ENCODE measurements around the gene RBKS. TPM values are rescaled to one million over a fixed set of nuclear protein-coding genes. Genes with fewer than 3 reads are reported as not detected.

The RBKS gene
- total and polyA plus RNA-seq, 2 of the 8 experiments (the other 6 are each of a cell fraction or from before 2014, with no cell fraction given): 1.1 to 1.5 TPM

DNA sequence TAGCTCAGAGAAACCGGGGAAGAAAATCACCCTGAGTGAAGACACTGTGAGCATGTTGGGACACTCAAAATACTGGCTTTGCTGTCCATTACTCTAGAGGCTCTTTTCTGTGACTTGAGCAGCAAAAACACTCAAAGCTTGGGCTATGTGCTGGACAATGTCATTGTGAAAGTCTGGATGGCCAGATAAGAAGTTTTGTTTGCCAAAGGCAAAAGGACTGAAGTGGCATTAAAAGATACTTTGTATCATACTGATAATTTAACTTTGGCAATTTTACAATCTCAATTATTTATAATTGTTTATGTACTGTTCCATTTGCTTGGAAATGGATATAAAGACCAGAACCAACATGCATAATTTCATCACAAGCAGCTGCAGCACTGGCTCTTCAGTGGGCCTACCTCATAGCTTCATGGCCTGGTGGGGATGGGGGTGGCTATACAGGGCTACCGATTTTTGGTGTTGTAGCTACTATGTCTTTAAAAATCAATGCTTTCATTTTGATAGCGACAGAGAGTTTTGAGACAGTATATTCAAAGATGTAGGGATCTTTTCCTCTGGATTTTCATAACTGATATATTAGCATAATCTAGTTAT lies 51.1 kb downstream of the RBKS start:
- H3K23ac ChIP-seq (ENCODE audit: insufficient read length): no peak overlapping the region
- no peak overlapping the region for H3K9ac ChIP-seq (replicated peaks in 1 of 4; ENCODE audit: extremely low read depth in 1 of 4, low read depth in 3 of 4, low read length in 3 of 4)
- POLR2A ChIA-PET (ENCODE audit: partially characterized antibody): no interaction called here
- WGBS, 2 experiments (ENCODE audit: extremely low coverage in 1 of 2, insufficient coverage in 1 of 2, insufficient read length in 1 of 2, insufficient replicate concordance in 2 of 2, low coverage in 1 of 2, low lambda C conversion rate in 2 of 2, missing lambda C conversion rate in 1 of 2): 63% methylated on average over 3 of the region's 3 CpGs; no CpG with 5 or more reads in 1 of the 2 experiments
- H3K18ac ChIP-seq (ENCODE audit: extremely low read depth, low read length): no peak overlapping the region
- H3K79me2 ChIP-seq (ENCODE audit: control insufficient read depth in 1 of 2, insufficient read depth in 2 of 2, low read length in 2 of 2): no peaks in the 10 kb centered on the region
- DNase-seq (ENCODE audit: low read depth in 1 of 2, low spot score in 2 of 2): no peak
- no peak overlapping the region for H2BK15ac ChIP-seq (ENCODE audit: low read length)
- no peak overlapping the region for H4K91ac ChIP-seq (replicated peaks; ENCODE audit: insufficient read length, low read length)
- no peak overlapping the region for H2BK20ac ChIP-seq (ENCODE audit: low read length)
- H3K56ac ChIP-seq (replicated peaks; ENCODE audit: insufficient read length, low read depth, low read length): no peak overlapping the region
- H3K27ac ChIP-seq (ENCODE audit: low read depth, low read length): no peak overlapping the region
- no peak overlapping the region for H4K5ac ChIP-seq (ENCODE audit: insufficient read length, low read depth, low read length)
- no peaks in the 10 kb centered on the region for H3K79me1 ChIP-seq (ENCODE audit: low read depth, low read length)
- no peaks in the 10 kb centered on the region for H3K23me2 ChIP-seq (ENCODE audit: low read depth, low read length)
- no peak overlapping the region for H3K4ac ChIP-seq (replicated peaks; ENCODE audit: insufficient read length, low read depth, low read length)
- no peak overlapping the region for H4K8ac ChIP-seq (ENCODE audit: extremely low read depth, insufficient read depth, low read length)
- H3K27me3 ChIP-seq (replicated peaks in 1 of 4; ENCODE audit: control insufficient read depth in 3 of 4, extremely low read depth in 1 of 4, insufficient read depth in 3 of 4, low read length in 3 of 4): no peaks in the 10 kb centered on the region
- H2AFZ ChIP-seq (ENCODE audit: low read length): no peak overlapping the region
- FAIRE-seq: no peak
- no peak overlapping the region for H2AK5ac ChIP-seq (ENCODE audit: low read depth, low read length)
- H2BK12ac ChIP-seq (ENCODE audit: low read depth, low read length): no peak overlapping the region
- no peaks in the 10 kb centered on the region for H3K36me3 ChIP-seq (ENCODE audit: control insufficient read depth in 2 of 4, insufficient read depth in 4 of 4, low read length in 3 of 4)
- H3K4me2 ChIP-seq (ENCODE audit: insufficient read depth in 1 of 2, low read depth in 2 of 2, low read length in 2 of 2): no peak overlapping the region
- no peaks in the 10 kb centered on the region for H4K20me1 ChIP-seq (replicated peaks in 1 of 2; ENCODE audit: control insufficient read depth in 1 of 2, insufficient read depth in 2 of 2, low read length in 2 of 2)
- no peak overlapping the region for H2BK5ac ChIP-seq (ENCODE audit: low read depth, low read length)
- no peak overlapping the region for H3K4me3 ChIP-seq (ENCODE audit: extremely low read depth in 1 of 4, insufficient read depth in 2 of 4, low read depth in 3 of 4, low read length in 4 of 4)
- H3K9me3 ChIP-seq (ENCODE audit: insufficient read depth in 2 of 2, low read depth in 1 of 2, low read length in 1 of 2): no peaks in the 10 kb centered on the region
- CTCF ChIA-PET (ENCODE audit: partially characterized antibody): interaction anchor here (0.6 to 1.0 kb wide), 4 partner anchors 7 to 101 kb away, joined by 3 read pairs; no protein-coding TSS in a partner anchor
- no peak overlapping the region for H3K14ac ChIP-seq (ENCODE audit: insufficient read length)
- no peaks in the 10 kb centered on the region for H3K4me1 ChIP-seq (replicated peaks in 1 of 4; ENCODE audit: control insufficient read depth in 3 of 4, insufficient read depth in 4 of 4, low read length in 3 of 4)
- no peak overlapping the region for H2BK120ac ChIP-seq (replicated peaks; ENCODE audit: low read depth, low read length)
- TF ChIP-seq MAFK (IDR thresholded peaks at IDR 0.05; ENCODE audit: low read depth, low read length) (no peak), KDM1A (IDR thresholded peaks at IDR 0.05; ENCODE audit: borderline replicate concordance, low read length) (no peak), SP1 (IDR thresholded peaks at IDR 0.05; ENCODE audit: low read depth, low read length) (no peak), TCF12 (IDR thresholded peaks at IDR 0.05; ENCODE audit: low read depth, low read length) (no peak), KDM4A (IDR thresholded peaks at IDR 0.05; ENCODE audit: low read depth, low read length, severe bottlenecking) (no peak), JUN (IDR thresholded peaks at IDR 0.05; ENCODE audit: low read depth, low read length) (no peak), TAF1 (IDR thresholded peaks at IDR 0.05; ENCODE audit: low read depth, low read length) (no peak), RBBP5 (IDR thresholded peaks at IDR 0.05; ENCODE audit: borderline replicate concordance, low read depth, low read length) (no peak), TAF7 (optimal IDR thresholded peaks at IDR 0.05; ENCODE audit: borderline replicate concordance, low read depth, low read length) (no peak), SP4 (IDR thresholded peaks at IDR 0.05; ENCODE audit: low read length) (no peak), GTF2F1 (IDR thresholded peaks at IDR 0.05; ENCODE audit: borderline replicate concordance, low read depth, low read length) (no peak), YY1 (IDR thresholded peaks at IDR 0.05; ENCODE audit: low read depth, low read length) (no peak), EZH2 (IDR thresholded peaks at IDR 0.05; ENCODE audit: low read depth, low read length, severe bottlenecking) (no peak)
- TF ChIP-seq, protein P1, sequence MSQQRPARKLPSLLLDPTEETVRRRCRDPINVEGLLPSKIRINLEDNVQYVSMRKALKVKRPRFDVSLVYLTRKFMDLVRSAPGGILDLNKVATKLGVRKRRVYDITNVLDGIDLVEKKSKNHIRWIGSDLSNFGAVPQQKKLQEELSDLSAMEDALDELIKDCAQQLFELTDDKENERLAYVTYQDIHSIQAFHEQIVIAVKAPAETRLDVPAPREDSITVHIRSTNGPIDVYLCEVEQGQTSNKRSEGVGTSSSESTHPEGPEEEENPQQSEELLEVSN (IDR thresholded peaks at IDR 0.05): no peak

Measured in H1 (cell line).